Chondrocyte (in vitro differentiated cells): ENCODE measurements around the gene APOA1. TPM values are rescaled to one million over a fixed set of nuclear protein-coding genes. Genes with fewer than 3 reads are reported as not detected.

Experiments
- DNase-seq: peaks from one replicate; pipeline ENCODE4 v3.0.0; 2021; ENCODE audit warnings: mixed read lengths, low spot score
- H3K27ac Mint-ChIP-seq: one replicate; pipeline ENCODE4 v1.8.0; 2021; ENCODE audit warnings: mild to moderate bottlenecking, moderate library complexity, mixed read lengths; ENCODE audit not compliant: unreplicated experiment
- H3K27me3 Mint-ChIP-seq: 2 replicates; pipeline ENCODE4 v1.8.0; 2021; ENCODE audit warnings: low read depth, mixed read lengths
- H3K36me3 Mint-ChIP-seq: 2 replicates; pipeline ENCODE4 v1.8.0; 2021; ENCODE audit warnings: low read depth, mixed read lengths
- H3K4me1 Mint-ChIP-seq: 2 replicates; pipeline ENCODE4 v1.8.0; 2021; ENCODE audit warnings: low read depth, mild to moderate bottlenecking, mixed read lengths
- H3K4me3 Mint-ChIP-seq: one replicate; pipeline ENCODE4 v1.8.0; 2021; ENCODE audit warnings: mild to moderate bottlenecking, moderate library complexity, mixed read lengths; ENCODE audit not compliant: unreplicated experiment
- H3K9me3 Mint-ChIP-seq: 2 replicates; pipeline ENCODE4 v1.8.0; 2021; ENCODE audit warnings: low read depth, mixed read lengths
- CTCF ChIP-seq: fragments of 200-600 bp; sonication (generic); IDR thresholded peaks from 2 replicates; pipeline ENCODE4 v1.5.0; 2021; ENCODE audit warnings: antibody characterized with exemption, mild to moderate bottlenecking, moderate library complexity
- total RNA-seq: library from RNA; stranded (reverse); gene quantifications from 3 replicates; pipeline ENCODE4 v1.2.1, GENCODE V29; 2021

APOA1 gene
- total RNA-seq, 1 donor from 2014 or later: not detected

- peaks cover 8% of the 10 kb centered on the region for H3K4me1 Mint-ChIP-seq
- peaks cover 23% of the 10 kb centered on the region for H3K36me3 Mint-ChIP-seq
- no peaks in the 10 kb centered on the region for H3K9me3 Mint-ChIP-seq
- DNase-seq: no peak
- TF ChIP-seq CTCF: no peak
- no peak overlapping the region for H3K27ac Mint-ChIP-seq
- H3K27me3 Mint-ChIP-seq: no peaks in the 10 kb centered on the region
- no peak overlapping the region for H3K4me3 Mint-ChIP-seq
These were observed 18.0 kb upstream of the APOA1 start for GRCh38 chr11:116855413-116855812.

GRCh38 chr11:116853461-116854073 lies 16.1 kb upstream of the APOA1 start:
- Mint-ChIP-seq H3K36me3 (peaks cover 19% of the 10 kb centered on the region), H3K4me3 (no peak overlapping the region), H3K27ac (no peak overlapping the region), H3K9me3 (no peaks in the 10 kb centered on the region), H3K4me1 (peaks cover 8% of the 10 kb centered on the region), H3K27me3 (no peaks in the 10 kb centered on the region)
- no peak for DNase-seq
- no peak for TF ChIP-seq CTCF

- no peak for TF ChIP-seq CTCF
- no peaks in the 10 kb centered on the region for H3K9me3 Mint-ChIP-seq
- no peak for DNase-seq
- peaks cover 8% of the 10 kb centered on the region for H3K4me1 Mint-ChIP-seq
- peaks cover 14% of the 10 kb centered on the region for H3K36me3 Mint-ChIP-seq
- H3K27ac Mint-ChIP-seq: no peak overlapping the region
- no peak overlapping the region for H3K4me3 Mint-ChIP-seq
- no peaks in the 10 kb centered on the region for H3K27me3 Mint-ChIP-seq
These were observed 15.0 kb upstream of the APOA1 start for GRCh38 chr11:116852261-116853031.

- Mint-ChIP-seq H3K27me3 (no peaks in the 10 kb centered on the region), H3K36me3 (peaks cover 15% of the 10 kb centered on the region), H3K4me3 (no peak overlapping the region), H3K9me3 (no peaks in the 10 kb centered on the region), H3K27ac (no peak overlapping the region), H3K4me1 (peaks cover 8% of the 10 kb centered on the region)
- no peak for TF ChIP-seq CTCF
- no peak for DNase-seq
These were observed 14.2 kb upstream of the APOA1 start for GRCh38 chr11:116851626-116852025.

GRCh38 chr11:116849486-116849885 lies 12.1 kb upstream of the APOA1 start:
- no peak for DNase-seq
- H3K9me3 Mint-ChIP-seq: no peaks in the 10 kb centered on the region
- no peak overlapping the region for H3K4me3 Mint-ChIP-seq
- peaks cover 29% of the 10 kb centered on the region for H3K36me3 Mint-ChIP-seq
- no peak for TF ChIP-seq CTCF
- peaks cover 8% of the 10 kb centered on the region for H3K4me1 Mint-ChIP-seq
- no peak overlapping the region for H3K27ac Mint-ChIP-seq
- no peaks in the 10 kb centered on the region for H3K27me3 Mint-ChIP-seq
